Right lobe of liver (tissue), 6 donors: Measurements from ENCODE around the gene UGT1A4. TPM values are rescaled to one million over a fixed set of nuclear protein-coding genes. Genes with fewer than 3 reads are reported as not detected.
A peak's percentile ranks its signal among the peaks of the same experiment; 100 is the strongest.

Experiments used
- ATAC-seq, 4 donors: fragments of 200-7000 bp; cut with Tn5 transposase; one replicate each; pipeline ENCODE4 v1.9.1; 2020; ENCODE audit warnings: mild to moderate bottlenecking in 4 of 4, moderate library complexity in 4 of 4
- DNase-seq, 3 donors: peaks; one replicate each; pipeline ENCODE4 v3.0.0-alpha.2; 2020
- H3K27ac ChIP-seq, 3 donors: fragments of 200-600 bp; one replicate each; pipeline ENCODE4 v1.8.0; 2022
- H3K27me3 ChIP-seq, 2 donors: fragments of 200-600 bp; one replicate each; pipeline ENCODE4 v1.8.0; 2022
- H3K36me3 ChIP-seq, 4 donors: fragments of 200-600 bp; sonication (generic) in 1 of 4; one replicate each; pipeline versions ENCODE4 v1.5.1 to v1.8.0; 2017 to 2022; ENCODE audit warnings: control low read depth in 1 of 4
- H3K4me1 ChIP-seq, 4 donors: fragments of 200-600 bp; sonication (generic) in 1 of 4; one replicate each; pipeline versions ENCODE4 v1.5.1 to v1.8.0; 2017 to 2022; ENCODE audit warnings: control low read depth in 1 of 4
- H3K4me3 ChIP-seq, 3 donors: fragments of 200-600 bp; one replicate each; pipeline ENCODE4 v1.8.0; 2022
- H3K9me3 ChIP-seq, 4 donors: fragments of 200-600 bp; sonication (generic) in 1 of 4; one replicate each; pipeline versions ENCODE4 v1.5.1 to v1.8.0; 2017 to 2022; ENCODE audit warnings: control low read depth in 1 of 4
- POLR2A ChIP-seq: fragments of 450-650 bp; IDR thresholded peaks from one replicate; pipeline ENCODE4 v1.6.1; 2017; ENCODE audit warnings: antibody characterized with exemption, mild to moderate bottlenecking
- WGBS: methylation state at CpG from one replicate; pipeline ENCODE4 v1.1.6; 2018; ENCODE audit warnings: low coverage, low lambda C conversion rate; ENCODE audit not compliant: insufficient coverage; ENCODE audit errors: missing lambda C conversion rate; 5-methylcytosine and 5-hydroxymethylcytosine counted together
- intact Hi-C, 2 donors: fragments of 100-400 bp; cut with DNase I; formaldehyde crosslinking; loops; one replicate each; pipeline versions ENCODE4 v1.11.2 to v1.14.1; 2022
- total RNA-seq, 6 experiments: library from RNA; depleted of rRNA in 2 of 6; stranded (reverse); fragments of >200 nt in 2 of 6; fragmentation: NEBNext Ultra II Directional in 3 of 6; extraction: Animal tissue kit (Norgen Biotek cat#: 25700) in 3 of 6; gene quantifications; one replicate each; pipeline versions ENCODE4 v1.1.0 to v1.2.4, GENCODE V29; 2016 to 2023
- TF ChIP-seq, protein P1 (sequence below), 4 donors: fragments of 200-600 bp in 3 of 4; fragments of 450-650 bp in 1 of 4; IDR thresholded peaks; one replicate each; pipeline versions ENCODE4 v1.5.1 to v1.8.0; 2016 to 2022; ENCODE audit warnings: antibody characterized with exemption in 4 of 4, mild to moderate bottlenecking in 2 of 4
- donor health status: DM: no; HTN: yes; CAD: no.
- donor health status: DM: no; HTN: no; CAD: no.
- donor health status: DM: no; HTN: no; CAD: no.
- donor health status: DM: no; HTN: yes; CAD: no.
- donor health status: DM: no; HTN: yes; CAD: no.

The UGT1A4 gene
- total RNA-seq, 6 experiments from 2014 or later, result 98.7 to 1,011 (median 214) TPM

DNA sequence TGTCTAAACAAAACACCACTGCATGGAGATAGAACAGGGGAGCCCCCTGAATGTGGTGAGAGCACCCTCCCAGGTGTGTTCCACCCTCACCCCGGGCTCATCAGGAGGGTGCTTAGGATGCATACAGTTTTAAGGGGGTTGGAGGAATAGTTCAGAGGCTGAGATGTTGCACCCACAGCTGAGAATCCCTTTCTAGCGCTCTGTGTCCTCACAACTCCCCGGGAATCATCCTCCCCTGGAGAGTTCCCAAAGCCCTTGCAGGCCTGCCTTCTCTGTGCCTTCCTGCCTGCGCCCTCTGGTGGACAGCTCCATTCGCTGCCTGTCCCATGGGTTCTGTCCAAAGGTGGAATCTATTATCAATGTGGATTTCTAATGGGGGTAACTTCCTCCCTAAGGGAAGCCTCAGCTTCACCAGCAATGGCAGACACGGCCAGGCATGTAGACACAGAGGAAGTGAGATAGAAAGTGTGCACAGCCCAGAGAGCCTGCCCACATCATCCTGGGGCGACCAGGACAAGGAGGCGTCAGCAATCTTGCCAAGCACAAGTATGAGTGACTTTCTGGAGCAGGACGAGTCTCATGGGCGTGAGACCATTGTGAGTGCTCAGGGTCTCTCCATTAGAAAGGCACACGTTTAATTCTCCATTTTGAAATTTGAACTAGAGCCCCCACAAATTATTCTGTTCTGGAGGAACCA is 7.1 kb upstream of the UGT1A4 start:
- no peak overlapping the region for H3K4me3 ChIP-seq
- intact Hi-C loops, result no loop called here
- 23% methylated on average over 10 of the region's 11 CpGs for whole genome bisulfite sequencing
- ATAC-seq (peak; percentile 93 to 98 (median 96)), DNase-seq (peak; percentile 88 to 90 (median 90))
- peak overlapping the region in 1 of 3 donors; percentile 6 for H3K27ac ChIP-seq
- H3K27me3 ChIP-seq, result no peaks in the 10 kb centered on the region
- H3K4me1 ChIP-seq, result peaks cover 0 to 87% (median 17%) of the 10 kb centered on the region in 4 donors
- TF ChIP-seq, protein P1, sequence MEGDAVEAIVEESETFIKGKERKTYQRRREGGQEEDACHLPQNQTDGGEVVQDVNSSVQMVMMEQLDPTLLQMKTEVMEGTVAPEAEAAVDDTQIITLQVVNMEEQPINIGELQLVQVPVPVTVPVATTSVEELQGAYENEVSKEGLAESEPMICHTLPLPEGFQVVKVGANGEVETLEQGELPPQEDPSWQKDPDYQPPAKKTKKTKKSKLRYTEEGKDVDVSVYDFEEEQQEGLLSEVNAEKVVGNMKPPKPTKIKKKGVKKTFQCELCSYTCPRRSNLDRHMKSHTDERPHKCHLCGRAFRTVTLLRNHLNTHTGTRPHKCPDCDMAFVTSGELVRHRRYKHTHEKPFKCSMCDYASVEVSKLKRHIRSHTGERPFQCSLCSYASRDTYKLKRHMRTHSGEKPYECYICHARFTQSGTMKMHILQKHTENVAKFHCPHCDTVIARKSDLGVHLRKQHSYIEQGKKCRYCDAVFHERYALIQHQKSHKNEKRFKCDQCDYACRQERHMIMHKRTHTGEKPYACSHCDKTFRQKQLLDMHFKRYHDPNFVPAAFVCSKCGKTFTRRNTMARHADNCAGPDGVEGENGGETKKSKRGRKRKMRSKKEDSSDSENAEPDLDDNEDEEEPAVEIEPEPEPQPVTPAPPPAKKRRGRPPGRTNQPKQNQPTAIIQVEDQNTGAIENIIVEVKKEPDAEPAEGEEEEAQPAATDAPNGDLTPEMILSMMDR (IDR thresholded peaks at IDR 0.05), result peak; percentile 86 to 94 (median 92)
- no peak for TF ChIP-seq POLR2A
- peaks cover 0 to 3% (median 0%) of the 10 kb centered on the region in 4 donors for H3K36me3 ChIP-seq
- H3K9me3 ChIP-seq, result no peaks in the 10 kb centered on the region

DNA sequence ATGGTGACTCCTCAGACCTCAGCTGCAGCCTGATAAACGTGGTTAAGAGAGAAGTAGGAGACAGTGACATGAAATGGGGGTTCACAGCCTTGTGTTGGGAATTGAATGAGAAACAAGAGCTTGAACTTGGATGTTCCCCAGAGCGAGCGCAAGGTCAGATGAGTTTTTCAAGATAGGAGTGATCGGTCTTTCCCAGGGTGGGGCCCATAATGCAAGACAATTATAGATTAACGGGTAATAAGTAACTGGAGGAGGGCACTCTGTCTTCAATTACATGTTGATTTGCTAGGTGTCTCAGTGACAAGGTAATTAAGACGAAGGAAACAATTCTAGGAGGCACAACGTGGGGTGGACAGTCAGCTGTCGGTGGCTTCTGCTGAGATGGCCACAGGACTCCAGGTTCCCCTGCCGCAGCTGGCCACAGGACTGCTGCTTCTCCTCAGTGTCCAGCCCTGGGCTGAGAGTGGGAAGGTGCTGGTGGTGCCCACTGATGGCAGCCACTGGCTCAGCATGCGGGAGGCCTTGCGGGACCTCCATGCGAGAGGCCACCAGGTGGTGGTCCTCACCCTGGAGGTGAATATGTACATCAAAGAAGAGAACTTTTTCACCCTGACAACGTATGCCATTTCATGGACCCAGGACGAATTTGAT is 5.8 kb upstream of the UGT1A4 start, which contains the start of gene UGT1A5:
TSS of gene UGT1A5 (plus strand) at position 297 of the 651 bp plus-strand sequence. CDS start at position 382, 85 bp downstream.
- ATAC-seq, result peak in 2 of 4 donors; percentile 5
- no peak for DNase-seq
- TF ChIP-seq, protein P1 (IDR thresholded peaks at IDR 0.05), result no peak
- no peak for TF ChIP-seq POLR2A
- Histone ChIP-seq H3K27ac (peak within 1 kb of the TSS in 1 of 3 donors; percentile 29), H3K36me3 (peaks cover 0 to 3% (median 0%) of the 10 kb centered on the region in 4 donors), H3K9me3 (no peaks in the 10 kb centered on the region), H3K4me3 (no peak within 1 kb of the TSS), H3K27me3 (no peaks in the 10 kb centered on the region), H3K4me1 (peaks cover 0 to 87% (median 17%) of the 10 kb centered on the region in 4 donors)
- 58% methylated on average over 9 of the region's 14 CpGs for WGBS
- intact Hi-C loops, result no loop called here

DNA sequence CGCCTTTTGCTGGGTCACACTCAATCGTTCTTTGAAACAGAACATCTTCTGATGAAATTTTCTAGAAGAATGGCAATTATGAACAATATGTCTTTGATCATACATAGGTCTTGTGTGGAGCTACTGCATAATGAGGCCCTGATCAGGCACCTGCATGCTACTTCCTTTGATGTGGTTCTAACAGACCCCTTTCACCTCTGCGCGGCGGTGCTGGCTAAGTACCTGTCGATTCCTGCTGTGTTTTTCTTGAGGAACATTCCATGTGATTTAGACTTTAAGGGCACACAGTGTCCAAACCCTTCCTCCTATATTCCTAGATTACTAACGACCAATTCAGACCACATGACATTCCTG is 5.3 kb upstream of the UGT1A4 start:
- intact Hi-C loops, result no loop called here
- WGBS, result 68% methylated on average over 5 of the region's 7 CpGs
- Histone ChIP-seq H3K4me1 (peaks cover 0 to 87% (median 17%) of the 10 kb centered on the region in 4 donors), H3K9me3 (no peaks in the 10 kb centered on the region), H3K4me3 (no peak overlapping the region), H3K36me3 (peaks cover 0 to 3% (median 0%) of the 10 kb centered on the region in 4 donors), H3K27ac (peak overlapping the region in 1 of 3 donors; percentile 29), H3K27me3 (no peaks in the 10 kb centered on the region)
- ATAC-seq (no peak), DNase-seq (no peak)
- no peak for TF ChIP-seq POLR2A
- TF ChIP-seq, protein P1 (IDR thresholded peaks at IDR 0.05), result no peak

DNA sequence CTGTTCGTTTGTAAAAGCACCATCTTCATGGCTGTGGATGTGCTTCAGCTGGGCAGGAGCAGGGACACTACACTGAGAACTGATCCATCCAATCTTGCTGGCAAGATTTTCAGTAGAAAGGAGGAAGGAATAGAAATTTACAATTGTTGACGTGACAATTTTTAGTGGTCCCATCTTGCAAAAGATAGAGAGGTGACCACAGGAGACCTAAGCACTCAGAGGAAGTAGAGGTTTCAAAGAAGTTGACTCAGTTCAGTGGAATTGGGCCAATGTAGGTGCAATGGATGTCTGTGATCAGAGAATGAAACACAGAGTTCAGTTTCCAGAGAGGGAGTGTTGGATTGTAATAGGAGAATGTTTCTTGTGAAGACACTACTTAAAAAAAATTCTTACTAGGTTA is 4.4 kb upstream of the UGT1A4 start:
- ATAC-seq, result no peak
- TF ChIP-seq, protein P1 (IDR thresholded peaks at IDR 0.05), result no peak
- no peak for TF ChIP-seq POLR2A
- H3K27me3 ChIP-seq, result no peaks in the 10 kb centered on the region
- H3K27ac ChIP-seq, result no peak overlapping the region
- WGBS, result 60% methylated on average over 2 of the region's 2 CpGs
- peaks cover 0 to 79% (median 16%) of the 10 kb centered on the region in 4 donors for H3K4me1 ChIP-seq
- DNase-seq, result no peak
- H3K36me3 ChIP-seq, result peaks cover 0 to 3% (median 0%) of the 10 kb centered on the region in 4 donors
- intact Hi-C loops, result no loop called here
- H3K9me3 ChIP-seq, result no peaks in the 10 kb centered on the region
- no peak overlapping the region for H3K4me3 ChIP-seq
